T-helper 2 cell treated with Interferon-gamma antibody and Interleukin-4, amounts not matched to agents 5 μg/mL and 100 μg/mL, for 36 hours (primary cell): ENCODE results near the gene CDH7.

ENCODE experiments used
- DNase-seq: peaks from one replicate; pipeline ENCODE4 v3.0.0; 2021; ENCODE audit warnings: low spot score
- H3K27ac Mint-ChIP-seq: one replicate; pipeline ENCODE4 v1.8.0; 2021; ENCODE audit warnings: mild to moderate bottlenecking, mixed read lengths
- H3K27me3 Mint-ChIP-seq: one replicate; pipeline ENCODE4 v1.8.0; 2021; ENCODE audit warnings: low read depth, mixed read lengths
- H3K36me3 Mint-ChIP-seq: one replicate; pipeline ENCODE4 v1.8.0; 2021; ENCODE audit warnings: low read depth, mixed read lengths
- H3K4me1 Mint-ChIP-seq: one replicate; pipeline ENCODE4 v1.8.0; 2021; ENCODE audit warnings: low read depth, mixed read lengths
- H3K4me3 Mint-ChIP-seq: one replicate; pipeline ENCODE4 v1.8.0; 2022; ENCODE audit warnings: mild to moderate bottlenecking, moderate library complexity, mixed read lengths
- H3K9me3 Mint-ChIP-seq: one replicate; pipeline ENCODE4 v1.8.0; 2021; ENCODE audit warnings: mixed read lengths

Gene CDH7, protein sequence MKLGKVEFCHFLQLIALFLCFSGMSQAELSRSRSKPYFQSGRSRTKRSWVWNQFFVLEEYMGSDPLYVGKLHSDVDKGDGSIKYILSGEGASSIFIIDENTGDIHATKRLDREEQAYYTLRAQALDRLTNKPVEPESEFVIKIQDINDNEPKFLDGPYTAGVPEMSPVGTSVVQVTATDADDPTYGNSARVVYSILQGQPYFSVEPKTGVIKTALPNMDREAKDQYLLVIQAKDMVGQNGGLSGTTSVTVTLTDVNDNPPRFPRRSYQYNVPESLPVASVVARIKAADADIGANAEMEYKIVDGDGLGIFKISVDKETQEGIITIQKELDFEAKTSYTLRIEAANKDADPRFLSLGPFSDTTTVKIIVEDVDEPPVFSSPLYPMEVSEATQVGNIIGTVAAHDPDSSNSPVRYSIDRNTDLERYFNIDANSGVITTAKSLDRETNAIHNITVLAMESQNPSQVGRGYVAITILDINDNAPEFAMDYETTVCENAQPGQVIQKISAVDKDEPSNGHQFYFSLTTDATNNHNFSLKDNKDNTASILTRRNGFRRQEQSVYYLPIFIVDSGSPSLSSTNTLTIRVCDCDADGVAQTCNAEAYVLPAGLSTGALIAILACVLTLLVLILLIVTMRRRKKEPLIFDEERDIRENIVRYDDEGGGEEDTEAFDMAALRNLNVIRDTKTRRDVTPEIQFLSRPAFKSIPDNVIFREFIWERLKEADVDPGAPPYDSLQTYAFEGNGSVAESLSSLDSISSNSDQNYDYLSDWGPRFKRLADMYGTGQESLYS

DNA sequence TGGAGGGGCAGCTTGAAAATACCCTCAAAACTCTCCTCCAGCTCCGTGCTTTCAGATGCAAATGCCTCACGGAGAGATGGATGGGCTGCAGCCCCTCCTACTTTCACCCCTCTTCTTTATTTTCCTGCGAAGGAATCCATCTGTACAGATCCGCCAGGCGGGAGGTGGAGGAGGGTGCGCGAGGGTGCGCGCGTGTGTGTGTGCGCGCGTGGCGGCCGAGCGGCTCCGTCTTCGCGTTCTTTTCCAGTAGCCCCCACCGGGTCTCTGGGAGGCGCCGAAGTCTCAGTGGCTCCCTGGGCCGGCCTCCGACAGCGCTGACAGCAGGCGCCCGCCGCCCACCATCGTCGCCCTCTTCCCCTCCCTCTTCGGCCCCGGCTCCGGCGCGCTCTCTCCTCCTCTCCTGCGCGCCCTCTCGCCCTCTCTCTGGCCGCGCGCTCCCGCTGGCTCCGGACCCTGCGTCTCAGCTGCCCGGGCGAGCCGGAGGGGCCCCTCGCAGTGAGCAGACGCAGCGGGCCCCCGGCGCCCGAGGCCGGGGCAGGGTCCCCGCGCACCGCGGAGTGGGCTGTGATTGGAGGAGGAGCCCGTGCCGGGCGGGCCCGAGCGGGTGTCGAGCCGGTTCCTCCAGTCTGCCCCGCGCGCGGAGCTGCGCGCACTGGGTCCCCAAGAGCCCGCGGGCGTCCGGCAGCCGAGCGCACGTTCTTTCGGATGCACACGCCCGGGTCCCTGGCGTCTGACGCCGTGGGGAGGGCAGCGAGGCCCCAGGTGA lies at the start of gene CDH7:
Gene CDH7 (plus strand): TSS at position 624 of the 766 bp plus-strand sequence. CDS start 11,831 bp downstream, outside the sequence.
- no peak for DNase-seq
- Mint-ChIP-seq H3K4me3 (no peak within 1 kb of the TSS), H3K4me1 (no peaks in the 10 kb centered on the region), H3K27ac (no peak within 1 kb of the TSS), H3K27me3 (peaks cover 12% of the 10 kb centered on the region), H3K9me3 (peaks cover 3% of the 10 kb centered on the region), H3K36me3 (no peaks in the 10 kb centered on the region)

DNA sequence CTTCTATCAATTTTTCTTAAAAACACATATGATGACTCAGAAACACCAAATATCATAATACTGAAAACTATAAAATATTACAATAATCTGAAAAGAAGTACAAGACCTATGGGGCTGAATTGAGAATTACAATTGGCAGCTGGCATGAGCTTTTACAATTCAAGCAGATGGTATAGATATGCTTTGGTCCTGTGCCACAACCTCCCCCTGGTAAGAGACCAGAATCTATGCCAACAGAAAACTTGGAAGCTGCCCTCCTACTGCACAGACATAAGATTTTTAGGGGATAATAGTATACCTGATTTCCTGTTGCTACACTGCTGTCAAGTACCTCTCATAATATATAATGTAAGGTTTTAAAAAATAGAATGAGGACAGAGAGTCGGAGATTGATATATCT lies 46.8 kb upstream of the CDH7 start:
- no peak overlapping the region for H3K27ac Mint-ChIP-seq
- H3K9me3 Mint-ChIP-seq: peaks cover 17% of the 10 kb centered on the region
- no peak for DNase-seq
- no peaks in the 10 kb centered on the region for H3K36me3 Mint-ChIP-seq
- H3K4me1 Mint-ChIP-seq: no peaks in the 10 kb centered on the region
- no peak overlapping the region for H3K4me3 Mint-ChIP-seq
- no peaks in the 10 kb centered on the region for H3K27me3 Mint-ChIP-seq

DNA sequence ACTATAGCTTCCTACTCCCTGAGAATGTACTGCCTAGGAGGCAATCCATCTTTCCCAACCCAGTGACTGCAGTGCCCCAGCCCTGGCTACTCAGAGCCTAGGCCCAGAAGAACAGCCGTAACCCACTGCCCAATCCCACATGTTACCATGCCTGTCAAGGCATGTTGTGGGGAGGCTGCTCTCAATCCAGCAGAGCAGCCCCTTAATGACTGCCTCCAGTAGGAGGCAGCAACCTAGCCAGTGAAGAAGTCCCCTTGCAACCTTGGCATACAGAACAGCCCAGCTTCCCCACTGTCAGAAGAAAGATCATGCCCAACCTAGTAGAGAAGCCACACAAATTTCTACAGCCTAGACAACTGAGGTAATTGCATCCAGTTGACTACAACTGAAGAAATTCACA lies 44.2 kb upstream of the CDH7 start:
- Mint-ChIP-seq H3K4me1 (no peaks in the 10 kb centered on the region), H3K9me3 (peaks cover 19% of the 10 kb centered on the region), H3K4me3 (no peak overlapping the region), H3K27me3 (no peaks in the 10 kb centered on the region), H3K27ac (no peak overlapping the region), H3K36me3 (no peaks in the 10 kb centered on the region)
- no peak for DNase-seq

DNA sequence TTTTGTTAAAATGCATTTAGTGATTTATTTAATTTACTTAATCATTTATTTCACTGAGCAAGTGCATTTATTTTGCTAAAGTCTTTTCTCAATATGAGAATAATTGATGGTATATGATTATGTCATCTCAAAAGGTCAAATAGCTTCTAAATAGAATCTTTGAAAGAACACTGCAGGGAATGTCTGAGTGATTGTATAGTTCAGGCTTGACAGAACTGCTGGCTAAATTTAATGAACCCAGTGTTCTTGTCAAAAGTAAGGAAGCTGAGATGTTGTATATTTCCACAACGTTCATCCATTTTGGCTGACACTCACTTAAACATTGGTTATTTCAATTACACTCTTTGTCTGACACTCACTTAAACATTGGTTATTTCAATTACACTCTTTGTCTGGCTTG lies 39.3 kb upstream of the CDH7 start:
- no peak overlapping the region for H3K27ac Mint-ChIP-seq
- H3K27me3 Mint-ChIP-seq: no peaks in the 10 kb centered on the region
- no peaks in the 10 kb centered on the region for H3K36me3 Mint-ChIP-seq
- DNase-seq: no peak
- H3K9me3 Mint-ChIP-seq: peaks cover 15% of the 10 kb centered on the region
- no peak overlapping the region for H3K4me3 Mint-ChIP-seq
- no peaks in the 10 kb centered on the region for H3K4me1 Mint-ChIP-seq

- Mint-ChIP-seq H3K4me1 (no peaks in the 10 kb centered on the region), H3K27me3 (no peaks in the 10 kb centered on the region), H3K27ac (no peak overlapping the region), H3K9me3 (peaks cover 21% of the 10 kb centered on the region), H3K36me3 (no peaks in the 10 kb centered on the region), H3K4me3 (no peak overlapping the region)
- DNase-seq: no peak
These were observed 29.2 kb upstream of the CDH7 start for GRCh38 chr18:65721619-65722018.

DNA sequence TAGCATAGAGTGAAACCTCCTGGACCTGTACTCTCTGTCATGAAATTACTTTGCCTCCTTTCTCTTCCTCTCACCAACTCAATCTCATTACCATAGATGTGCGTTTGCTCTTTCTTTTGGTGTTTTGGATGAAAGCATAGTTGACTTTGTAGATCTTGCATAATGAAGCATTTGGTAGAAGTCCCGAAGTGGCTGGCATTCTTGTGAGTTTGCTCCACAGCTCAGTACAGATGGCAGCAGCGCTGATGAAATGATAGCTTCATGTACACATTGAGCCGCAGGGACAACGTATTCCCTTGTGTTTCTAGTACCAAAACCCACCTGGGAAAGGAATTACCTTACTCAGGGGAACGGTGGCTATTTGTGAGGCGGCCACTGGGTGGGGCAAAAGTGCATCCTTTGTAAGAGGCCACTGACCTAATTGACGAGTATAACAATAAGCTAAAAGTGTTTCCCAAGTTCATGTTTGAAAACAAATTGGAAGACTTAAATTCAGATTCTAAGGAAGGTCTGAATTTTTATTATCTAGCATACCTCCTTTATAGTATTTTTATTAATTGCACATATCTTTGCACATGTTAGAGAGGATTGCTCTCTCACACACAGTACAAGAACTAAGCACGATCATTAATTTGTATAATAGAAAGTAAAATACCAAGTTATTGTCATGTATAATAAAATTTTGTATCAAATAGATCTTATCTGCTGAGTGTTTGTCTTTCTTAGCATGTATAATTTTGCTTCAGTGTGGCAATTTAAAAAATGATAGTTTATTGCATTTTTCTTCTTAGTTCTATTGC lies 25.4 kb upstream of the CDH7 start:
- Mint-ChIP-seq H3K4me3 (no peak overlapping the region), H3K4me1 (no peaks in the 10 kb centered on the region), H3K27me3 (no peaks in the 10 kb centered on the region), H3K9me3 (peaks cover 17% of the 10 kb centered on the region), H3K36me3 (no peaks in the 10 kb centered on the region), H3K27ac (no peak overlapping the region)
- DNase-seq: no peak

DNA sequence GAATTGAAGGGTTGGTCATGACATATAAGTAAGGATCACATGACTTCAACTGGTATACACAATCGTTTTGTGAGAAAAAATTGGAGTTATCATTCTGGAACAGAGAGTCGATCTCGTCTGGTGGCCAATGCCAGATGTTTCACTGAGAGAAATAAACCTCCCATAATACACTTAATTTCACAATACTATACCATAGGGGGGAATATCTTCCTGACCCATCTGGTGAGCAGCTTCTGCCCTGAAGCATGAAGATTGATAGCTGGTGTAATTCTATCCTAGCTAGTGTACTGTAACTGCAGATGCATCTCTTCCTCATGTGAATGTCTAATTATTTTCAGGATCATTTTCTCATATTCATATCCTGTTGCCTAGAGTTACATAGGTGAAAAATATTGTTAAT lies 15.7 kb upstream of the CDH7 start:
- Mint-ChIP-seq H3K36me3 (no peaks in the 10 kb centered on the region), H3K27ac (no peak overlapping the region), H3K9me3 (peaks cover 3% of the 10 kb centered on the region), H3K4me3 (no peak overlapping the region), H3K27me3 (no peaks in the 10 kb centered on the region), H3K4me1 (no peaks in the 10 kb centered on the region)
- no peak for DNase-seq

GRCh38 chr18:65737471-65737955 lies 13.3 kb upstream of the CDH7 start:
- Mint-ChIP-seq H3K4me3 (no peak overlapping the region), H3K9me3 (peaks cover 5% of the 10 kb centered on the region), H3K27me3 (no peaks in the 10 kb centered on the region), H3K36me3 (no peaks in the 10 kb centered on the region), H3K4me1 (no peaks in the 10 kb centered on the region), H3K27ac (no peak overlapping the region)
- no peak for DNase-seq

GRCh38 chr18:65746936-65747335 lies 3.9 kb upstream of the CDH7 start:
- peaks cover 10% of the 10 kb centered on the region for H3K27me3 Mint-ChIP-seq
- H3K9me3 Mint-ChIP-seq: peaks cover 3% of the 10 kb centered on the region
- DNase-seq: no peak
- no peak overlapping the region for H3K4me3 Mint-ChIP-seq
- no peaks in the 10 kb centered on the region for H3K4me1 Mint-ChIP-seq
- H3K36me3 Mint-ChIP-seq: no peaks in the 10 kb centered on the region
- no peak overlapping the region for H3K27ac Mint-ChIP-seq

DNA sequence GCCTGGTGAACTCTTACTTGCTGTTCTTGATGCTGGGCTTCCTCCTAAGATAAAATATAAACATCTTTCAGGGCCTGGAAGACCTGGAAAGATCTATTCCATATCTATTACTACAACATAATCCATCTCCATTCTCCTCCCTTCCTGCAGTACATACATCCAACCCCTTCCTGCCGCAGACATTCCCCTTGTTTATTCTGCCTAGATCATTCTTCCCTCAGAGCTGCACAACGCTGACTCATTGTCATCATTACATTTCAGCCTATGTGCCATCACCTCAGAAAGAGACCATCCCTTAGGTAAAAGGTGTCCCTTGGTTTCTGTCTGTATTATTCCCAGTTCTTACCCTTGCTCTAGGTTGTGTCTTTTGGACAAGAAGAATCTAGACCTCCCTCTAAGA lies 2.5 kb upstream of the CDH7 start:
- no peaks in the 10 kb centered on the region for H3K36me3 Mint-ChIP-seq

DNA sequence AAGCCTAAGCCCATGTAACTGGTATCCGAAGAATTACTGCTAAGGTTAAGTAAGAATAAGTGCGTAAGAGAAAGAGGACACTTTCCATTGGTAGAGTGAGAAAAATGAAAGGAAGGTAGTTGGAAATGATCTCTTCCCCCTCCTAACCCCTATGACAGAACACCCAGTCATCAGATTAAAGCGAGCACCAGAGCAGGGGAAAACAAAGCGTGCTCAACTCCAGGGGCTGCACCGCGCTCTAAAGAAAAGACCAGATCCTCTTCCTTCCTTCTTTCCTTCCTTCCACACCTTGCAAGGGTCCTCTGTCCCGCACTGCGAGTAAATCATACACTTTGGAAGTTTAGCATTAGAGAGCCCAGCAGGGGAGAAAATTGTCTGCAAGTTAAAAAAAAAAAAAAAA lies 971 bp upstream of the CDH7 start:
- H3K27ac Mint-ChIP-seq: no peak overlapping the region
- H3K4me3 Mint-ChIP-seq: no peak overlapping the region
- H3K9me3 Mint-ChIP-seq: peaks cover 3% of the 10 kb centered on the region

More for the DNA sequence above, 2.5 kb upstream of the CDH7 start:
- Mint-ChIP-seq H3K27me3 (peaks cover 12% of the 10 kb centered on the region), H3K9me3 (peaks cover 3% of the 10 kb centered on the region), H3K4me3 (no peak overlapping the region), H3K4me1 (no peaks in the 10 kb centered on the region), H3K27ac (no peak overlapping the region)
- no peak for DNase-seq

DNA sequence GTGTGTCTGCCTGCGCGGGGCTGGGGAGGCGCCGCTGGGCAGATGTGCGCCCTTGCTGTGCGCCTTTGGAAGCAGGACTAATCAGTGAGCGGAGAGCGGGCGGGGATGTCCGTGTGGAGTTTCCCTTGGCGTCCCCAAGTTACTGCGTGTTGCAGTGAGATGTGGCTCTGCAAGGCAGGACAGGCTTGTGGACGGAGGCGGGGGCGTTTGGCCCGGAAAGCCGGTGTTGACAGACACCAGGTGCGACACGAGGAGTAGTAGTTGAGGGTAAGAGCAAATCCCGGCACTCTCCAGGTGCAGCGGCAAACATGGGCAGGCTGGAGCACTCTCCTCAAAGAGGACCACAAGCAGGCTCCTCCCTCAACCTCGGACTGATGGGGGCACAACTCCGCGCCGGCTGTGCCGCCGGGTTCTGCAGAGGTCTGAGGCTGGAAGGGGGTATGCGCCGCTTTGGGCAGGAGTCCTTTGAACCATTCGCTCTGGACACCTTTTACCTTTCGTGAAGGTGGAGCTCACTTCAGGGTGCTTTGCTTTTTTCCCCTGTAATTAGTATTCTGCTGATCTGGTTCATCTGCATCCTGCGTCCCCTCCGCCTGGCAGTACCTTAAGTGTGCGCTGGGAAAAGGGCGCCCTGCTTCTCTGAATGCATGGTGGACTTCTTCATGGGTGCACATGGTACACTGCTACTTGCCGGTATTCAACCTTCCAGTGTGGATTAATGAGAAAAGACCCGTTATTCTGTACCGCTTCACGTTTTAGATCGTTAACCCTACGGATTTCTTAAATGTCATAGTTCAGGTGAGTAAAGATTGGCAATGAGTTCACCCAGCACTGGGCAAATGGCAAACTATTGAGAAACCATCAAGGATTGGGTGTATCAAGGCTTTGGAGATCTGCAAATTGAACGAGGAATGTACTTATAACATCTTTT lies 608 bp downstream of the CDH7 start:
- Mint-ChIP-seq H3K27ac (no peak overlapping the region), H3K9me3 (peaks cover 3% of the 10 kb centered on the region), H3K4me1 (no peaks in the 10 kb centered on the region), H3K4me3 (no peak overlapping the region), H3K27me3 (peaks cover 12% of the 10 kb centered on the region), H3K36me3 (no peaks in the 10 kb centered on the region)
- no peak for DNase-seq

More for the DNA sequence above, 971 bp upstream of the CDH7 start:
- Mint-ChIP-seq H3K36me3 (no peaks in the 10 kb centered on the region), H3K27me3 (peaks cover 12% of the 10 kb centered on the region), H3K4me1 (no peaks in the 10 kb centered on the region)
- no peak for DNase-seq
